Measurements from ENCODE around the gene LMF1.

The LMF1 gene

DNA sequence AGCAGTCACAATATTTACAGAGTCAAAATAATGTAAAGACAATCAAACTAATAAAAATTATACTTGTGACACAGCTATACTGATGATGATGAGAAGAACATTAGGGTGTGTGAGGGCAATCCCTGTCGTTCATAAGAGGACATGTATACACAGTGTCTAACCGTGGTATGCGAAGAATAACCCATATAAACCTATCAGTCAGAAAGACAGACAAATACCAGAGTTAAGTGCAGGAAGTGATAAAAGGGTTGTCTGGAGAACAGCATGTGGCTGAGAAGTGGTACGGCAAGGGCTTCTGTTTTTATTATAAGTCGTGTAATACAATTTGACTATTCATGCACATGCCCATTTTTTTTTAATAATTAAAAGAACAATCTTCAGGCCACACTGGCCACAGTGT is 46.7 kb downstream of the LMF1 start:
- no peak for DNase-seq

DNA sequence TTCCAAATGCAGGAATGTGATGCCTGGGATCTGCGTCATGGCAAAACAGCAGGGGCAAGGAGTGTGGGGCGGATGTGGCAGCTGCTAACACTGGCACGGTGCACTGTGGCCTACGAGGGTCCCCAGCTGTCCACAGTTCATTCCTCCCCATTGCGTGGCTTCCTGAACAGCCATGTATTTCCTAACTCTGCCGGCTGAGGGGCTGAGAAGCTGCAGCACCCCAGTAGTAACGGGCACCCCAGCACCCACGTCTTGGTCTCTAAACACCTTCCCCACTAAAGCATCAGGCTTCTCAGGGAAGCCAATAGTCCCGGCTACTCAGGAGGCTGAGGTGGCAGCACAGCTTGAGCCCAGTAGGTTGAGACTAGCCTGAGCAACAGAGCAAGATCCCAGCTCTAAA is 47.6 kb downstream of the LMF1 start:
- DNase-seq: no peak

DNA sequence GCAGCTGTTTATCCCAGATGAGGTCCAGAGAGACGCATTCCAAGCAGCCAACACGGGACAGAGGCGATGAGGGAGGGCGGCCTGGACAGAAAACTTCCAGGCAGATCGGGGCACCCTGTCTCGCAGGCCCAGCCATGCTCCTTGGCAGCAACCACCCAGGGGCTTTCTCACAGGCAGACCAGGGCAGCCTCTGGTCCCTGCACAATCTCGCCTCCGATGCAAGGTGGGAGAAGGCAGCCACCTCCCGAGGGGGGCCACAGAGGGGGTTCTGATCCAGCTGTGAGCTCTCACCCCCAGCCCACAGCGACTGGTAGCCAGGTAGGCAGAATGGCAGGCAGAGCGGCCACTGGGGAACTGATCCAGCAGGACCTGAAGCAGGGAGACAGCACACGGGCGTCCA is 48.7 kb downstream of the LMF1 start:
- DNase-seq: no peak

DNA sequence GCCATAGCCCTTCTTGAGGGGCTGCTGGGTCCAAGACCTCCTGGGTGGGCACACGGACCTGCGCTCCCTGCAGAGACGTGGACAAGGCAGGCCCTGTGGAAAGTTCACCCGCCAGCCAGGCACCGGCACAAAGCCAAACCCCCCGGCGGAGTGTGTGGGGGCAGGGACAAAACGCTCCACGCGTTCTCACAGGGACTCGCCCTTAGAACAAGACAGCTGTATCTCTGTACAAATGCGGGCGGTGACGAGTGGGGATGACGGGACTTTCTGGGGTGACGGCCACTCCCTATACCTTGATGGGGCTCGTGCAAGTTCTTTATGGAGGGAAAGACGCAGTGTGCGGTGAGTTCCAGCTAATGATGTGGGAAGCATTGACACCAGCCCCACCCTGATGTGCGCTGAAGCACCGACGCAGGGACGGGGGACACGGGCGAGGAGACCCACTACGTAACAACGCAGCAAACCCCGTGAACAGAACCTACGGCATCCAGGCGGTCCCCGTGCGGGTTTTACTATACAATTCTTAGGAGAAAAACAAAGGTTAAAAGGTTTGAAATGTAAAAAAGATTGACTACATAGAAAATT is 49.4 kb downstream of the LMF1 start:
- no peak for DNase-seq

DNA sequence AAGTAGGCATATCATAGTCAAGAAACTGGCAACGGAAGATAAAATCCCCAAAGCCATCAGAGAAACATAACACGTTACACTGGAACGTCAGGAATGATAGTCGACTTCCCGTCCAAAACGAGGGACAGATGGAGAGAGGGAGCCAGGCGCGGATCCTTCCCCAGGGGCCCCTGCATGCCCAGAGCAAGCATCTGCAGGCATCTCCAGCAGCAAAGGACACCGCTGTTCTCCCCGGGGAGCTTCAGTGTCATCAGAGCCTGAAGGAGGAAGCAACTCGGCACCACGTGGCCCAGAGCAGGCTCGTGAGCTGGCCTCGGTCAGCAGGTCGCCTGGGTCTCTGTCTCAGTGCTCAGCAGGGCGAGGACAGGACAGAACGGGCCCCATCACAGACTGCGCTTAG is 50.1 kb downstream of the LMF1 start:
- peak; percentile 4 for DNase-seq

DNA sequence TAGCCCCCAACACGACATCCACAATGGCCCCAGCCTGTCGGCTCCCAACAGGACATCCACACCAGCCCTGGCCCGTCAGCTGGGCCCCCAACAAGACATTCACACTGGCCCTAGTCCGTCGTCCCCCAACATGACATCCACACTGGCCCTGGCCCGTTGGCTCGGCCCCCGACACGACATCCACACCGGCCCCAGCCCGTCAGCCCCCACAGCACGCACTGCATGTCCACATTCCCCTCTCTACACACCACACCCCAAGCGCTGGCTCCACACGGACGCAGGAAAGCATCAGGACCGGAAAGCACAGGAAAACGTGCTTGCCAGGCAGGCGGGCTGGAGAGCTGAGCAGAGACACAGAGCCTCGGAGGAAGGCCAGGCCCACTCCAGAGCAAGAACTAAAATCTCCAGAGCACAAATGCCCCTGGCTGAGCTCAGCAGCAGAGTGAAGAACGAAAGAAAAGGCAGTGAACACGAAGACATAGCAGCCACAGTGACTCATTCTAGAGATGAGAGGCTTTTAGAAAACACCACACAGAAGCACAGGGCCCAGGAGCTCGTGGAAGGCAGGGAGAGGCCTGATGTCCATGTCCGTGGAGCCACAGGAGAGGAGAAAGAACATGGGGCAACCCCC is 50.6 kb downstream of the LMF1 start:
- DNase-seq: no peak

DNA sequence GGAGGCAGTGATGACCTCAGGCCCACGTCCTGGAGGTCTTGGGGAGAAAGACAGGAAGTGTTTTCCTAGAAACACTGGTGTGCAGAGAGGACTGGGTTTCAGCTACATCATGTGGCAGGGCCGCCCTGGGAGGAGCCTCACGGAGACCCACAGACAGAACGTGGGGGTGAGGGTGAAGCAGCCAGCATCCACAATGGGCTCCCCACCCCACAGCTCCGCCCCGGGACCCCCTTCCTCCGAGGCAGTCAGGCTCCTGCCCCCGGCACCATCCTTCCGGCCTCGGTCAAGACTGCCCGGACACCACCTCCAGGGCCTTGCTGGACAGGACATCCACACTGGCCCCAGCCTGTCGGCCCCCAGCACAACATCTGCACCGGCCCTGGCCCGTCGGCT is 51.1 kb downstream of the LMF1 start:
- DNase-seq: no peak

DNA sequence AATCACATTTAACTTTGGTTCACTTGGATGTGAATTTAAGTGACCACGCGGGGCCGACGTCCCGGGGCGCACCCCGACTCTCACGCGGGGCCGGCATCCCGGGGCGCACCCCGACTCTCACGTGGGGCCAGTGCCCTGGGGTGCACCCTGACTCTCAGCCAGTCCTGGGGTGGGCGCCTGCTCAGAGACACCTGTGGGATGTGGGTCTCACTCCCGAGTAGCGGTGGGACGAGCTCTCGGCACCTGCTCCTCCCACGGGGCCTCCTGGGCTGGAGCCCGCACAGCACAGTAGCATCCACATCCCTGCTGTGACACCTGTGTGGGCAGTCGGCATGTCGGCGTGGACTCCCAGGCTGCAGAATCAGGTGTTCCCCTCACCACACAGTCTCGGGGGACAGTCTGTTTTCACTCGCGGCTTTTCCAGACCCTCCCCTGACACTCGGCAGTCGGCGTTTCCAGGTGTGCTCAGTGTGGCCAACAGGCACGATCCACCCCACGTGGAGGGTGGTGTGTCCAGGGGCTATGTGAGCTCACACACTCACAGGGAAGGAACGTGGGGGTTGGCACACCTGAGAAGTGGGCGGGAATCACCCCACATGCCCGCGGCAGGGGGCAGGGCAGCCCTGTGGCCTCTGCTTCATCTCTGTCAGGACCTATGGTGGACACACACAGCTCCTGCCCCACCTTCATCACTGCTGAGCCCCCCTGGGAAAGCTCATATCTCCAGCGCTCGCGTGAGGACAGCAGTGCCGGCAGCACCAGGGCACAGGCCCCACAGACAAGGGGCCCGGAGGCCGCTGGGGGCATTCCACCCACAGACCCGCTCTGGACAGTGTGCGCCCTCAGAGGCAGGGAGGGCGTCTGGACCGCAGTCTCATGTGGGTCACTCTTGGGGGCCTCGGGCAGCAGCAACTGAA is 51.8 kb downstream of the LMF1 start:
- no peak for DNase-seq

DNA sequence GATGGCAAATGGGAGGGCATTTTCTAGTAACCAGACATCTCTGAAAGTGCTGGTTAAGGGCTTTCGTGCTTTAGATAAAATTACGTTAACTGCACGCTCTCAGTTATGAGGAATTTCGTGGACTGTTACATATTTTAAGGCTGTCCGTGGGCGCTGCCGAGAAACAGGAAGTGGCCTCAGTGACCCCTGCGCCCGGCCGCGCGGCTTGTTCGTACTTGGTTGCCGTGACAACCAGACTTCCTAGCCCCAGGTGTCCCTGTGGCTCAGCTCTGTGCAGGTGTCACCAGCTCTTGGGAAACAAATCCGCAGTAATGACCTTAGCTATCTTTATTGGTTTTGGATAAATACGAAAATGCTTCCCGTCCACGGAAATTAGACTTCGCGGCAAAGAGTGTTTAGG is 52.7 kb downstream of the LMF1 start:
- DNase-seq: no peak

DNA sequence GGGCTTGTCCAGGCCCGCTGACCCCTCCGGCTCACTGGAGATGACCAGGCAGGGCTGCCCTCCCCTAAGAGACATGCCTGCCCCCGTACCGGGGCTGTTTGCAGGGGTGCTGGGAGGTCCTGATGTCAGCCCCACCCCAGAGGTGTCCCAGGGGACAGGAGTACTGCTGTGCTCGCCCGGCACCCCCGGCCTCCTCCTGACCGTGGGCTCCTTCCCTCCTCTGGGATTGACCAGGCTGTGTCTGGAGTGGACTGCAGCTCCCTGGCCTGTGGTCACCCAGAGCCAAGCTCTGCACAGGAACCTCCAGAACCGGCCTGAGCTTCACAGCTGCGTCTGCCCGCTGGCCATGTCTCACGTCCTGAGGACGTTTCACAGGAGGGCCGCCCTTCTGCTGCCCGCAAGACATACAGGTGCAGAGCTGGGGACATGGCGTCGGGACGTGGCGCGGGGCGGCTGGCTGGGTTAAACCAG is 53.2 kb downstream of the LMF1 start:
- DNase-seq: no peak

DNA sequence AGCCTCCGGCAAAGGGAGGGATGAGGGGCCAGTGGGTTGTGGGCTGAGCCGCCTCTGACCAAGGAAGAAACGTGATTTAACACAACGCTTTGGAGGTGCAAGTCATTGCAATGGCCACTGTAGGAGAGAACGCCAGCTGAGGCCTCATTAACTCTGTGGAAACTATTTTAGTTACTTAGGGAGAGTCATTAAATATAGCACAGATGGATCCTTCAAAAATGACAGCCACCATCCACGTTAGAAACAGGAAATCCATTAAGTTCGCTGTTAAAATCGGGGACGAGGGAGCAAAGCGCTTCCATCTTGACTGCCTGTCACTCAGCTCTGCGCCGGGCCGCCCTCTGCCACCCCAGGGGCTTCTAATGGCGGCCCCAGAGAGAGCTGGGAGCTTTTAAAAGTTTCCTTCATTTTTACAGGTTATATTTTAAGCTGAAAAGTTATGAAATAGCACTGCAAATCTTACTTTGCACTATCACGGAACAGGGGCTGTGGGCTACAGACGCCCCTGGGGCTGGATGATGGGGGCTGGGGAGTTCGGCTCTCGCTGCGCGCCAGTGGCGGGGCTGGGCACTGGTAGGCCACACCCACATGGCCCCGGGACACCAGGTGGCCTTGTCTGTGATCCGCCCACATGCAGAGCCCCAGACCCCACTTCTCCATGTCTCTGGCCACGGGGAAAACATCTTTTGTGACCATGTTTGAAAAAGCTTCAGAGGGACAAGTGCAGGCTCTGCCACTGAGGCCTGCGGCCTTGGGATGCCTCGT is 54.6 kb downstream of the LMF1 start:
- no peak for DNase-seq

DNA sequence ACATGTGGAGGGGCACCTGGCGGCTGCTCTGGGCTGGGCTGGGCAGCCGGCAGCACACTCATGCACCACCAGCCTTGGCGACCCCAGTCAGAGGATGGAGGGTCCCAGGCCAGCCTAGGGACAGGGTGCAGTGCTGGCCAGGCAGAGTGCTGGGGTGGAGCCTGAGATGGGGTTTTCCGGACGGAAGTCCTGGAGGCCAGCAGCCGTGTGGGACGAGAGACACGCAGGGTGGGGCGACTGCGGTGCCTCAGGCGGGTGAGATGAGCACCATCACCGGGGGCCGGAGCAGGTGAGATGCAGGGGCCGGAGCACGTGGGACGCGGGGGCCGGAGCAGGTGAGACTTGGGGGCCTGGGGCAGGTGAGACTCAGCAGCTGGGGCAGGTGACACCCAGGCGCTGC is 55.2 kb downstream of the LMF1 start:
- DNase-seq: no peak

DNA sequence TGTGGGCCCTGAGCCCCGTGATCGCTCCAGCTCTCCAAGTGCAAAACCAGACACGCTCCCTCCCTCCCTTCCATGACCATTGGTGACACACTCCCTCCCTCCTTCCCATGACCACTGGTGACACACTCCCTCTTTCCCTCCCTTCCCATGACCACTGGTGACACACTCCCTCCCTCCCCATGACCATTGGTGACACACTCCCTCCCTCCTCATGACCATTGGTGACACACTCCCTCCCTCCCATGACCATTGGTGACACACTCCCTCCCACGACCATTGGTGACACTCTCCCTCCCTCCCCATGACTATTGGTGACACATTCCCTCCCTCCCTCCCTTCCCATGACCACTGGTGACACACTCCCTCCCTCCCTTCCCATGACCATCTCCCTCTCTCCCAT is 56.3 kb downstream of the LMF1 start:
- DNase-seq: peak; percentile 25

DNA sequence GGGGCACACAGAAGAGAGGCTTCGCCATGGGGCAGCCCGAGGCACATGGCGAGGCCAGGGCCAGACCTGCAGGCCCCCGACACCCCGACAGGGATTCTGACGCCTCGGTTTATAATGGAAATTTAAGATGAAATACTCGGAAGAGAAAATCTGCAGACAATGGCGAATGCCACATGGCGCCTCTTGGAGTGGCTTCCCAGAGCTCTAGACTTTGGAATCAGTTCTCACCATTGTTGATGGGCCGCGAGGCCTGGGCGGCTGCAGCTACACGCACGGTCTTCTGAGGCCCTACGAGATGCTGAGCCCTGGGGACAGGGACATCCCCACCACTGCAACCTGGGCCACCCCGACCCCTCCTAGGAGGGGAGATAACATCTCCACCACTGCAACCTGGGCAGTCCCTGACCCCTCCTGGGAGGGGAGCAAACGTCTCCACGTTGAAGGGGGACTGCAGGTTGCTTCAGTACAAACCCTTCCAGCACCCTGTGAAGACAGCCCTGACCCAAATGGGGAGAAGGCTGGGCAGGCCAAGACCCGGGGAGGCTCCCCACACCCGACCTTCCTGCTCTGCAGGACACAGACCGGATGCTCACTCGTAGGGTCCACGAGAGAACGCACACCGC is 56.9 kb downstream of the LMF1 start:
- DNase-seq: no peak

DNA sequence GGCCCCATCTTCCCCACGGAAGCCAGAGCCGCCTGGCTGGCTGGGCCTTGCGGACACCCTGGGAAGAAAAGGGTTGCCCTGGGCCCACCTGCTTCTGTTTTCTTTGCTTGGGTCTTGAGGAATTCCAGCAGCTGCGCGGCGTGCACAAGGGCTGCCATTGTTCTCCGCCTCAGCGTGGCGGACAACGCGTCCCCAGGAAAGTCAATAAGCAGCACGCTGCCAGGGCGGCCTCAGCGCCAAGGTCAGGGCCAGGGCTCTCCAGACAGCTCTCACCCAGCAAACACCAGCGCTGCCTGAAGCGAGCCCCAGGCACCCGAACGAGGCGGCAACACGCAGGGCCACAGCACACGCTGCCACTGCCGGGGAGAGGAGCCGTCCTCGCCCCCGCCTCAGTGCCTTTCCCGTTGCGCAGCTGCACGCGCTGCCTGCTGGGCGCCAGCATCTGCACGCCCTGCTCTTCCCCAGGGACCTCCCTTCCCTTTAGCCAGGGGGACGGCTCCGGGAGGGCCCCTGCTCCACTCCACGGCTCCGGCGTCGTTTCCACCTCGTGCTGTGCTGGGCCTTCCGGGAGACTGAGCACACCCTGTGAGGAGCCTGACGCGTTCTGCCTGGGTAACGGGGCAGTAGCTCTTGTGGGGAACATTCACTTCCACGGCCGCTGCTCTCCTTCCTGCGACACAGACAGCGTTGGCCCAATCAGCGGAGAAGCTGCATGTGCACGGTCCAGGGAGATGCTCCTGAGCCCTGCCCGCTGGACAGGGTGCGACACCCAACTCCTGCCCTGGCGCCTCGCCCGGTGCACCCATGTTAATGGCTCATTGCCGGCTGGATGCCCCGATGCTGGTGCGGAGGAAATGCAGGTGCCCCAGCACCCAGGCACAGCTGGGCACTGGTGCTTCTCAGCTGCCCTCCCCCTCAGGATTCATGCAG is 57.8 kb downstream of the LMF1 start:
- DNase-seq: no peak

DNA sequence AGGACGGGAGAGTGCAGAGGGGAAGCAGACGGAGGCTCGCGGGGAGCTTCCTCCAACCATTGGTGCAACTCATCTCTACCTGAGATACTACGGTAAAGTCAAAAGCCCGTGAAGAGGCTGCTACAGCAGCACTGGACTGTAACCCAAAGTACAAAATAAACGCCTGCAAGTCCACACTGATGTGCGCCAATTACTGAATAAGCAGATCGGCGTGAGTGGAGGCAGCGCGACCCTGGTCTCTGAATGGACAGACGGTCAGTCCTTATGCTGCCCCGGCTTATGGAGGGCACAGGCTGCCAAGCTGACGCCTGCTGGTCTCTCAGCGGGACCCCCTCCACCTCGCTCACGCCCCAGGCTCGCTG is 58.5 kb downstream of the LMF1 start:
- DNase-seq: no peak

DNA sequence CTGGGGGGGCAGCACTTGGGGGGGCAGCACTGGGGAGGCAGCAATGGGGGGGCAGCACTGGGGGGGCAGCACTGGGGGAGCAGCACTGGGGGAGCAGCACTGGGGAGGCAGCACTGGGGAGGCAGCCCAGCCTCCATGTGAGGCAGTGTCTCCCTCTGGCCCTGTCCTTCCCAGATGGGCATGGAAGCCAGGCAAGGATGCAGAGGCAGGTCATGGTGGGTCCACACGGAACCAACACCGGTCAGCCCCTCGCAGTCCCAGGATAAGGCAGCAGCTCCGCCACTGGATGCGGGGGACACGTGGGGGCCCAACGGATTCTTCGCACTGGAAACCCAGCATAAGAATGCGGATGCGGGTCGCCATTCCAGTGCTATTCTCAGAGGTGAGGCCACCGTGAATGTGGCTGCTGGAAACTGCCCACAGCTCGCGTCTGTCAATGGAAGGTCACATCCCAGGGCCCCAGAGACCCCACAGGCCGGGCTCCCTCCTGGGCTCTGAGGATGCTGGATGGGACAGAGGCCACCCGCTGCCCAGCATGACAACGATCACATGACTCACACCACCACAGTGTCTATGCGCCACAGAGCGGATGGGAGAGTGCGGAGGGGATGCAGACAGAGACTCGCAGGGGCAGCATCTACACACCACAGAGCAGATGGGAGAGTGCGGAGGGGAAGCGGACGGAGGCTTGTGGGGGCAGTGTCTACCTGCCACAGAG is 59.0 kb downstream of the LMF1 start:
- DNase-seq: no peak

DNA sequence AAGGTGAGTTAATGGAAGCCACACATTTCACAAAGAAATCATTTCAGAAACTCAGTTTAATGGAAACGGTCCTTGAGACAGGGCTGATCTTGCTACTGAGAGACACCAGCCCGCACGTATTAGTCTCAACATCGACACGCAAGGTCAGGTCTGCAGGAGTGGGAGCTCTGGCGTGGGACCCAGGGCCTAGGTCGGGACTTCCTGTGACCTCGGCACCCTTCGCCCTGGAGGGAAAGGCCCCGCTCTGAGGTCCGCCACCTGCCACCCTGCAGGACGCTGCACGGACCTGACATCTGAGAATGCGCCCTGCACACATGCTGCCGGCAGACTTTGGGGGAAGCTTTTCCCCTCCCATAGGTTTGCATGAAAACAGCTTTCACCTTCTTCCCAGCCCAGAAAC is 59.7 kb downstream of the LMF1 start:
- DNase-seq: no peak

DNA sequence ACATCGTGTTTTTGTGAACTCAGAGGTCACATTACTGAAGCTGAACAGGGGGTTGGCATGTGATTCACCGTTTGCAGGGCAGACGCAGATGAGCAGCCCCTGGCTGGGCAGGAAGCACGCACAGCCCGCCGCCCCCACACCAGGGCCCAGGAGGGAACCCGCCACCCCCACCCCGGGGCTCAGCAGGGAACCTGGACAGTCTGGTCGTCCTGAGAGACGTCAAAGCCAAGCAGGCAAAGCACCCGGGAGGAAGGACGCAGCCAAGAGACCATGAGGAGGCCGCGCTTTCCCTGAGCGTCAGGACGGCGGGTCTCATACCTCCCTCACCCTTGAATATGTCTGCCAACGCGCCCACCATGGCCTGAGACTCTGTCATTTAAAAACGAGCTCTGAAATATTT is 60.6 kb downstream of the LMF1 start:
- DNase-seq: no peak

DNA sequence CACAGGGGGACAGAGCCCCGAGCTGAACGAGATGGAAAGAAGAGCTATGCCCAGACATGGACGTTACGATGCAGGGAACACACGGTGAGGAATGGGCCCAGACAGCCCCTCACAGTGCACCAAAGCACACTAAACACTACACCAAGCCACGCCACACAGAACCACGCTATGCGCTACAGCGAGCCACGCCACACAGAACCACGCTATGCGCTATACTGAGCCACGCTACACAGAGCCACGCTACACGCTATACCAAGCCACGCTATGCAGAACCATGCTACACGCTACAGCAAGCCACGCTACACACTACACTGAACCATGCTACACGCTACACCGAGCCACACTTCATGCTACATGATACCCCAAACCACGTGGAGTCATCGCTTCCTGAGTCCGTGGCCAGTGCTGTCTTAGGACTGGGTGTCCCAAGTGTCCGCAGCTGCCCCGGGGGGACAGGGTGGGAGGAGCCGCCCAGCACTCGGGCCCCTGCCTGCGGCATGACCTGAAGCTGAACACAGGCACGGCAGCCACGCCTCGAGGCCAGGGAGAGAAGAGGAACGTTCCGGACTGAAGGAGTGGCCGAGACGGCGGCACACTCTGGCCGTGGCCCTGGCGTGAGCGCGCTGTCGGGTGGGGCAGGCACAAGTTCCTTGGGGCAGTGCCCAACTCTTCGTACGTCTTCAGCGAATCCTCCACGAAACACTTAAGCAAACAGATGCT is 61.3 kb downstream of the LMF1 start:
- DNase-seq: no peak
